OCI-LY3 (cell line): ENCODE data around the gene GADL1.

Experiments
- H2AFZ ChIP-seq: fragments of 200-600, 300-600 bp; shearing (Covaris generic); 2 replicates; pipeline ENCODE4 v1.6.0; 2014; ENCODE audit warnings: antibody characterized with exemption, low read depth, low read length
- H3K27ac ChIP-seq: fragments of 200-600, 300-600 bp; sonication (generic); 2 replicates; pipeline ENCODE4 v1.5.1; 2014; ENCODE audit warnings: mild to moderate bottlenecking, low read length, moderate library complexity, mixed read lengths
- H3K27me3 ChIP-seq: fragments of 200-600, 300-600 bp; sonication (generic); 2 replicates; pipeline ENCODE4 v1.6.1; 2014; ENCODE audit warnings: low read depth, low read length, mixed read lengths
- H3K36me3 ChIP-seq: fragments of 200-600, 300-600 bp; sonication (generic); replicated peaks from 2 replicates; pipeline ENCODE3; 2014; ENCODE audit warnings: low read depth, low read length, mixed read lengths
- H3K4me1 ChIP-seq: fragments of 300-600, 200-600 bp; sonication (generic); 2 replicates; pipeline ENCODE4 v1.6.1; 2014; ENCODE audit warnings: low read length, mixed read lengths
- H3K4me2 ChIP-seq: fragments of 200-600, 300-600 bp; sonication (generic); 2 replicates; pipeline ENCODE4 v1.6.1; 2014; ENCODE audit warnings: low read length, mixed read lengths
- H3K4me3 ChIP-seq: fragments of 300-600, 200-600 bp; sonication (generic); 2 replicates; pipeline ENCODE4 v1.5.1; 2014; ENCODE audit warnings: antibody characterized with exemption, mild to moderate bottlenecking, low read length, moderate library complexity
- H3K79me2 ChIP-seq: fragments of 300-600, 200-600 bp; shearing (Covaris generic); 2 replicates; pipeline ENCODE4 v1.6.1; 2014; ENCODE audit warnings: mild to moderate bottlenecking, low read length, mixed read lengths
- H3K9ac ChIP-seq: fragments of 300-600, 200-600 bp; shearing (Covaris generic); 2 replicates; pipeline ENCODE4 v1.6.0; 2014; ENCODE audit warnings: mild to moderate bottlenecking, low read length, moderate library complexity
- H3K9me3 ChIP-seq: fragments of 200-600, 300-600 bp; shearing (Covaris generic); 2 replicates; pipeline ENCODE4 v1.6.1; 2014; ENCODE audit warnings: low read length, mixed read lengths; ENCODE audit not compliant: insufficient read depth
- H4K20me1 ChIP-seq: fragments of 200-600, 300-600 bp; sonication (generic); 2 replicates; pipeline ENCODE4 v1.6.1; 2016; ENCODE audit warnings: low read length, mixed read lengths; ENCODE audit not compliant: insufficient read depth
- EZH2phosphoT487 ChIP-seq: fragments of 200-600 bp; shearing (Covaris generic); IDR thresholded peaks from 2 replicates; pipeline ENCODE4 v1.6.1; 2018; ENCODE audit warnings: antibody characterized with exemption, mixed run types, low read depth
- TF ChIP-seq, protein P1 (sequence below): fragments of 200-600, 300-600 bp; sonication (generic); IDR thresholded peaks from 2 replicates; pipeline ENCODE4 v1.5.1; 2014; ENCODE audit warnings: antibody characterized with exemption, low read length, low read depth

The GADL1 gene

DNA sequence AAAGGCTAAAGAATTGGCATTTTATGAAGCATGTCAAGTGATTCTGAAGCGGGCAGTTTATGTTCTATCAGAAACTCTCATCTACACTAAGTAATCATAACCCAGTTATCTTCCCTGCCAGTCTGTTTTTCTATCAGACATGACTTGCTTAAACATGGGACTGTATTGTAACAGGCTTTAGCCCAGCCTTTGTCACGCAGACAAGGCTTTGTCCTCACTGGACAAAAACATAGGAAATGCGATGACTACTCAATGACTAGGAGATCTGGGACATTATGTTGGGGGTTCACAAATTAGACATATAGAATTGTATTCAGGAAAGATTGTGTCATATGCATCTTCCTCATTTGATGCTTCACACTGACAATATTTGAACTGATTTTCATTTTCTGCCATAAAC lies 115.5 kb downstream of the GADL1 start:
- Histone ChIP-seq H3K4me2 (no peak overlapping the region), H3K9me3 (no peaks in the 10 kb centered on the region), H3K79me2 (no peaks in the 10 kb centered on the region), H3K4me3 (no peak overlapping the region), H2AFZ (no peak overlapping the region), H3K9ac (no peak overlapping the region), H4K20me1 (no peaks in the 10 kb centered on the region), H3K27ac (no peak overlapping the region), H3K36me3 (no peaks in the 10 kb centered on the region), H3K27me3 (peaks cover 27% of the 10 kb centered on the region), H3K4me1 (peaks cover 7% of the 10 kb centered on the region)
- TF ChIP-seq, protein P1, sequence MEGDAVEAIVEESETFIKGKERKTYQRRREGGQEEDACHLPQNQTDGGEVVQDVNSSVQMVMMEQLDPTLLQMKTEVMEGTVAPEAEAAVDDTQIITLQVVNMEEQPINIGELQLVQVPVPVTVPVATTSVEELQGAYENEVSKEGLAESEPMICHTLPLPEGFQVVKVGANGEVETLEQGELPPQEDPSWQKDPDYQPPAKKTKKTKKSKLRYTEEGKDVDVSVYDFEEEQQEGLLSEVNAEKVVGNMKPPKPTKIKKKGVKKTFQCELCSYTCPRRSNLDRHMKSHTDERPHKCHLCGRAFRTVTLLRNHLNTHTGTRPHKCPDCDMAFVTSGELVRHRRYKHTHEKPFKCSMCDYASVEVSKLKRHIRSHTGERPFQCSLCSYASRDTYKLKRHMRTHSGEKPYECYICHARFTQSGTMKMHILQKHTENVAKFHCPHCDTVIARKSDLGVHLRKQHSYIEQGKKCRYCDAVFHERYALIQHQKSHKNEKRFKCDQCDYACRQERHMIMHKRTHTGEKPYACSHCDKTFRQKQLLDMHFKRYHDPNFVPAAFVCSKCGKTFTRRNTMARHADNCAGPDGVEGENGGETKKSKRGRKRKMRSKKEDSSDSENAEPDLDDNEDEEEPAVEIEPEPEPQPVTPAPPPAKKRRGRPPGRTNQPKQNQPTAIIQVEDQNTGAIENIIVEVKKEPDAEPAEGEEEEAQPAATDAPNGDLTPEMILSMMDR = no peak
- no peak for TF ChIP-seq EZH2phosphoT487

DNA sequence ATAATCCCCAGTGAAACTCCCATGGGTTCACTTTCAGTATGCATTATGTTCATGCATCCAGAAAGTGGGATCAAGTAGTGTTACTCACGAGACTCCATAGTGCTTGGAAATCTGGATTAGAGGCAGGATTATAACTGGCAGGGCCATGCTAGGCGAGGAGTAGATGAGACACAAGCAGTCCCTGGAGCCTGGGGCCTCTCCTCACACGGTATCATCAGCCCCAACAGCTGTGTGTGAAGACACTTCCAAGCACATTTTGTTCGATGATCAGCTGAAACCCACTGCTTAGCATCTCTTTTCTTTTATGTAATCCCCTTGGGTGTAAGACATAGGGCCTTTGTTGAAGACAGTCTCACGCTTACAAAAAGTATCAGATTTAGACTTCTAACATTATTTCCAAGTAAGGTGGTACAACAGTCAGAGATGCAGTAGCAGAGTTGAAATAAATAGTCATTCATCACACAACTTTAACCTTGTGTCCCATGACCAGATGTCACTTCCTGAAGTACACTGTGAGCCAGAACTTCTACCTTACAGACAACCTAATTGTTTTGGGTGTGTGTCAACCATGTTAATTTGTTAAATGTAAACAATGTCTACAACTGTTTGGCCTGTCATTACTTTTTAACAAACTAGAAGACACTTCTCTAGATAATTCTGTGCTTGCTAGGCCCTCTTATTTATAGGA lies 116.9 kb downstream of the GADL1 start:
- no peak for TF ChIP-seq EZH2phosphoT487
- TF ChIP-seq, protein P1 = no peak
- Histone ChIP-seq H3K27ac (no peak overlapping the region), H3K79me2 (no peaks in the 10 kb centered on the region), H3K36me3 (no peaks in the 10 kb centered on the region), H3K4me1 (peaks cover 7% of the 10 kb centered on the region), H3K9ac (no peak overlapping the region), H3K9me3 (no peaks in the 10 kb centered on the region), H2AFZ (no peak overlapping the region), H3K27me3 (peaks cover 30% of the 10 kb centered on the region), H4K20me1 (no peaks in the 10 kb centered on the region), H3K4me2 (no peak overlapping the region), H3K4me3 (no peak overlapping the region)

DNA sequence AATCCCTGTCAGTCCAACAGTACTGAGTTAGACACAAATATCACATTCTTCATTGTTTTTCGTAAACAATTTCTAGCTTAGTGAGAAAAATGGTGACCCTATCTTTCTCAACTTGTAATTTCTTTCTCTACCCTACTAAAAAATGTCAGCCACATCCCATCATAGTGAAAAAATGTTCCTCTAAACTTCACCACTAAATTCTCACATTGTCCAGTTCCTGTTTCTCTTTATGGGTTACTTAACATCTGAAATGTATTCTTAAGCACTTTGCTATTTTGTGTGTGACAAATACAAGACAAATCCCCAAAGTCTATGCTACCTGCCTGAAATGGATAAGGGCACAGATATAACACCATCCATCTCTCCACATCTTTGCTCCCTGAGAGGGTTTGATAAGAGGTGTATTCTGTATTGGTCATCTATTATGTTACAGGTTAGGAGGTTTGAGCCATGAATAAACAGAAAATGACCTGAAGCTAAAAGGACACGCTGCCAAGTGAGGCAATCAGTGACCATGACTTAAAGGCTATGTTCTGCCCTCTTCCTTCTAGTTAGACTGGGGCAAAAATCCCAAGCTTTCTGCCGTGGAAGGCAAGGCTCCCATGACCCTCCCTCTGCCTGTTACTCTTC lies 118.2 kb downstream of the GADL1 start:
- Histone ChIP-seq H3K36me3 (no peaks in the 10 kb centered on the region), H3K4me2 (no peak overlapping the region), H3K27ac (no peak overlapping the region), H3K27me3 (peaks cover 32% of the 10 kb centered on the region), H3K9me3 (no peaks in the 10 kb centered on the region), H4K20me1 (no peaks in the 10 kb centered on the region), H3K4me1 (peaks cover 7% of the 10 kb centered on the region), H3K4me3 (no peak overlapping the region), H3K79me2 (no peaks in the 10 kb centered on the region), H3K9ac (no peak overlapping the region), H2AFZ (no peak overlapping the region)
- no peak for TF ChIP-seq EZH2phosphoT487
- TF ChIP-seq, protein P1 = no peak

DNA sequence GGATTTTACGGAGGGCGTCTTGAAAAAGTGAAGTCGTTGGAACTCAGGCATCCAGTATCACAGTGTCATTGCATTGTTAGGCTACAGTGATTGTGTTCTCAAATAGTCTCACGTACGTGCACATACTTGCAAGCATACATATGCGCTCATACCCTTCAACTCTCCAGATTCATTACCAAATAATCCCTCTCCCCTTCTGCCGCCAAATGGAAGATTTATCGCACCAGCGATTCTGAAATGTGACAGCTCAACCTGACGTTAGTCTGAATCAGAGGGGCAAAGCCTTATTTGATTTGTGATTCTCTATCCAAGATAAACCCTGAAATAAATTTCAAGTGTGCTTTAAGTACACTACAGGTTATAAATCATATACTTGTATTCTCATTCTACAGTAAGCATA lies 119.4 kb downstream of the GADL1 start:
- Histone ChIP-seq H3K27me3 (peaks cover 21% of the 10 kb centered on the region), H3K4me3 (no peak overlapping the region), H3K4me1 (peaks cover 7% of the 10 kb centered on the region), H3K9me3 (no peaks in the 10 kb centered on the region), H3K36me3 (no peaks in the 10 kb centered on the region), H3K79me2 (no peaks in the 10 kb centered on the region), H4K20me1 (no peaks in the 10 kb centered on the region), H3K4me2 (no peak overlapping the region), H3K27ac (no peak overlapping the region), H3K9ac (no peak overlapping the region), H2AFZ (no peak overlapping the region)
- TF ChIP-seq, protein P1 = no peak
- no peak for TF ChIP-seq EZH2phosphoT487
